NCI-H446 treated with DMSO at 0.1 percent for 48 hours (cell line): Measurements from ENCODE around the gene DEPDC1.
"Not testable (repeated sequence)": the region's sequence is repeated elsewhere in the genome, so short reads cannot be mapped to it uniquely, and the experiment has no call there.

Experiments
- DNase-seq: peaks from one replicate; lab custom pipeline; 2025; lab: John Stamatoyannopoulos, UW

DEPDC1 gene

DNA sequence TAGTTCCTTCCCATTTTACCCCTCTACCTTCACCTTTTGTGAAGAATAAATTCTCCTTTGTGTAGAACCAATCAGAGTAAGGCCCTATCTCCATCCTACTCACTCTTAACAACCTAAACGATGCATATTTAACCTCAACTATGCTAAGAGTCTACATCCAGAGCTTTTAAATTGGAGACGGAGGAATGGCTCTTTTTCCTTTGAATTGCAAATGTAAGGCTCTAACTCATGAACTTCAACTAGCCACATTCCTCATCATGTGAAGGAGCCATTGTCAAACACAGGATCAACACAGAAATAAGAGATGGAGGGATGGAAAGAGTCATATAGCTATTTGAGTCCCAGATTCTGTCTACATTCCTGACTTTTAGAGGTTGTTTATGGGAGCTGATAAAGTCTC, 18.2 kb downstream of the DEPDC1 start:
- no peak for DNase-seq

DNA sequence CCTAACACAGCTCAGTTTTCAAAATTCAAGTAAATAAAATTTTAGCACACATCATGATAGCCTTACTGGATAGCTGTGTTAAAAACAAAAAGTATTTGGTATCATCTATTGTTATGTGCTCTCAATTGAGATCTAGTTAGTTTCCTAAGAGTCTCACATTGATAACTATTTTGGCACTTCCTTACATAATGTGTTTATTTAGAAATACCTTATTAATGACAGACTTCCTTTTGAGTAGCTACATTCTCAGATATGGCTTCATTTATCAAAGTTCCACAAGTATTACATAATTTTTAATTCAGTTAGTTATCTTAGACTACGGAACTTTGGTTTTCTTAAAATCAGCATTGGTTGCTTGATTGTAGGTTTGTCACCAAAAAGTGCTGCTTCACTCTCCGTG, 20.3 kb downstream of the DEPDC1 start:
- DNase-seq = not testable (repeated sequence)

GRCh38 chr1:68473060-68473459, 23.8 kb downstream of the DEPDC1 start:
- no peak for DNase-seq

- DNase-seq = peak; percentile 48
Measured at GRCh38 chr1:68470388-68470970, 26.4 kb downstream of the DEPDC1 start.

DNA sequence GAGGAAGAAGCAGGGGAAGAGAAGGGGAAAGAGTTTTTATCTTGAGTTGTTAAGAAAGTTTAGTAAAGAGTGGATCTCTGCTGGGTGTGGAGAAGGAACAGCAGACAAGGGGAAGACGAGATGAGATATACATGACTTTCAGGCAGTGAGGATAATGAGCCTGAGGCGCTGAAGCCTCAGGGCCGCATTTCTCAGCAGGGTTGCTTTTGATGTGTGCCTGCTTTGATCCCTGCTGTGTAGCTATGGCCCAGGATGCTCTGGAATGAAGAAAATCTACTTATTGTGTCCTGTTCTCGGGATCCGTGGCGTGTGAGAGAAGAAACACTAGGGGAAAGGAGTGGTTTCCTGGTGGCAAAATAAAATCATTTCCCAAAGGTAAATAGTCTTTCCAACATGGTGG, 32.0 kb downstream of the DEPDC1 start:
- DNase-seq = no peak

DNA sequence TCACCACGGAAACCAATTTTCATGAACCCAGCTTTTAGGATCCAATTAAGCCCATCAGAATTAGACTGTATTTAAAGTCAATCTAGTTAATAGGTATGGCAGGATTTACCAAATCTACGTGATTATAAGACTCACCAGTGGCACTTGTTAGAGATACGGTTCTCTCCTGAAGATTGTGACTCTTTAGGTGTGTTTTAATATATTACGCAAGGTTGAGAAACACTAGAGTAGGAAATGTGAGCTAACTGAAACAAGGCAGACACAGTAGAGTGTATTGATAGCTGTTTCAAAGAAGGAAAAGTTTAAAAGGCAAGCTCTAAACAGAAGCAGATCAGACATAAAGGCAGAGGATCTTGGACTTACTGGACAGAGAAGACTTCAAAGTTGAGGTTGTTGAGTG, 35.9 kb downstream of the DEPDC1 start:
- no peak for DNase-seq

DNA sequence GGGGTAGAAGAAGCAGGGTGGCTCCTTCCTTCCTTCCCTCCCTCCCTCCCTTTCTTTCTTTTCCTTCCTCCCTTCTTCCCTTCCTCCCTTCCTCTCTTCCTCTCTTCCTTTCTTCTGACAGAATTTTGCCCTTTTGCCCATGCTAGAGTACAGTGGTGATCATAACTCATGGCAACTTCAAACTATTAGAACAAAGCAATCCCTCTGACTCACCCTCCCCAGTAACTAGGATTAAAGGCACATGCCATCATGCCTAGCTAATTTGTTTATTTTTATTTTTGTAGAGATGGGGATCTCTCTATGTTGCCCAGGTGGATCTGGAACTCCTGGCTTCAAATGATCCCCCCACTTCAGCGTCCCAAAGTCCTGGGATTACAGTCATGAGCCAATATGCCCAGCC, 37.1 kb downstream of the DEPDC1 start:
- DNase-seq = no peak

DNA sequence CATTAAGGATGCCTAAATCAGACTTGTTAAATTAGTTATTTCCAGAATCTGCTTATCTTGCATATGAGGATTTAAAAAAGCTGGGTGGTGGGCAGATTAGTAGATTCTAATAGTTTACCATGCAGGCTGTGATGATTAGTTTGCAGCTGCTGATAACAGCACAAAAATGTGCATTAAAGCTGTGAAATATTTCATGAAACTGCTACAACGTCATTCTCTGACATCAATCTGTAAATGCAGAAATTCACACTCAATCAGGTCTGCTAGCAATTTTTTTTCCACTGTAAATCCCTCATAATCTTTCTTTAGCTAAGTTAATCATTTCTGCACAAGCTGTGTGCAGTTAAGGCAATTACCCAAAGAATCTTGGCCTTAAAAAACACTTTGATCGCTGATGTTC, 37.8 kb downstream of the DEPDC1 start:
- no peak for DNase-seq

DNA sequence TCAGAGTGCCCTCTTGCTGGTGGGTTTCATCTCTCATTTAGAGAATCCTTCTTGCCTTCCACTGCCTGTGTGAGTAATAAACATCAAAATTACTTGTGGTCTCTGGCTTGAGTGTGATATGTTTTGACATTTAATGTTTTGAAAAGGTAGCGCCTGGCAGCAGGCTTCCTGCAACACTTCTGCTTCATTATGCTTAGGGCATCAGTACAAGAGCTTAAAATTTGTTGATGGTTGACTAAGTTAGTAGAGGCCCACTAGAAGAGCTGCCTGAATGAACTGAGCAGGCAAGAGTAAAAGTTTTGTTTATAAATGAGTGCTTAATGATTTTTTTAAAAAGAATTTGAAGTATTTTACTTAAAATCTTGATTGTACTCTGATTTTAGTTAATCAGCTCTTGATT, 40.7 kb downstream of the DEPDC1 start:
- DNase-seq = no peak

DNA sequence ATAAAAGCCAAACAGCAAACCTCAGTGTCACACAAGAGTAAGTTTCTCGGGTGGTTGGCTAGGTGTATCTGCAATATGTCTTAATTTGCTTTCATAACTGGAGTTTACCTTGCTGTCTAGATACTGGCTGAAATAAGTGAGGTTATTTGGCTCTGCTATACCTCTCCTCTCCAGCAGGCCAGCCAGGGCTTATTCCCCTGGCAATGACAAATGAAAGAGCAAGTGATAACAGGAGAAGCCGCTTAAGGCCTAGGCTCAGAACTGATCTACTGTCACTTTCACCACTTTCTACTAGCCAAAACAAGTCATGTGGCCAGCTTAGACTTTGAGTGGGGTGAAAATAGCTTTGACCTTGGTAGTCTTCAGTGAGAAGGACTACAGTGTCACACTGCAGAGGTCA, 42.3 kb downstream of the DEPDC1 start:
- no peak for DNase-seq

DNA sequence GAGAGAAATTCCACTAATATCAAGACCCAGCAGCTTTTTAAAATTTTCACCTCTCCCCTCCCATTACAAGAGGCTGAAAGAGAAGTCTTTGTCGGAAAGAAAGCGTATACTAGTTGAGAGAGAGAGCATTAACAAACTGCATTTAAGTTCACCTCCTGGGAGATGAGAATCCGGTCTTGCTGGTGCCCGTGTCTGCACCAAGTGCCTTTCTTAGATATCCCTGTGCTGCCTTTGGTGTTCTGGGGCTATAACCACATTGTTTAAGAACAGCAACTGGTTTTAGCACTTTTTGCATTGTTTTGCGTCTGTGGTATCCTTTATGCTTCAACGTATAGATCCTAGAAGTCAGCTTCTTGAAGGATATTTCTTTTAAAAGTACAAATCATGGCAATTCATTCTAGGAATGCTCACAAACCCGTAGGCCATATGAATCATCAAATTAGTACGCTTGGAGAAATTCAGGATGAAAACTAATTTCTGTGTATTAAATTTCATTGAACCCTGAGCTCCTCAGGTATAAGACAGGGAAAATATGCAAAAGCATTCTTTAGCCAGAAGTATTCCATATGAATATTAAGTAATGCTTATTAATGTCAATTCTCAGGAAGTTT, 43.7 kb downstream of the DEPDC1 start:
- DNase-seq = no peak

DNA sequence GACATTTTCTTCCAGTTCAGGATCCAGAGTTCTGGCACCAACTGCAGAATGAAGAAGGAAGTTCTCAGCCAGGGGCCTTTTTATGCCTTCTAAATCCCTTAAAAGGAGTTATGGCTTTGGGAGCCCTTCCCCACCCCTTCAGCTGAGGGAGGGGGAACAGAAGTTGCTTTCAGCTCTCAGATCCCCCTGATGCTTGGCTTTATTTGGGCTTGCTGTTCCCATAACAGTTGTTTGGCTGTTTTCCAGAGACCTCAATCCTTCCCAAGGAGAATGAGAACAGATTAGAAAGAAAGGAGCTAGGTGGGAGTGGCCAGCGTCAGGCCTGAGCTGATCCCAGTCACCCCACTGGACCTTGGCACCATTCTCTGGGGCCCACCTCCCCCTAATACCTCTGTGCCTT, 47.0 kb downstream of the DEPDC1 start, which contains the start of gene RPE65:
RPE65 (minus strand) TSS at position 54 of the 400 bp plus-strand sequence; CDS start at position 5, 49 bp downstream.
- peak; percentile 24 for DNase-seq

DNA sequence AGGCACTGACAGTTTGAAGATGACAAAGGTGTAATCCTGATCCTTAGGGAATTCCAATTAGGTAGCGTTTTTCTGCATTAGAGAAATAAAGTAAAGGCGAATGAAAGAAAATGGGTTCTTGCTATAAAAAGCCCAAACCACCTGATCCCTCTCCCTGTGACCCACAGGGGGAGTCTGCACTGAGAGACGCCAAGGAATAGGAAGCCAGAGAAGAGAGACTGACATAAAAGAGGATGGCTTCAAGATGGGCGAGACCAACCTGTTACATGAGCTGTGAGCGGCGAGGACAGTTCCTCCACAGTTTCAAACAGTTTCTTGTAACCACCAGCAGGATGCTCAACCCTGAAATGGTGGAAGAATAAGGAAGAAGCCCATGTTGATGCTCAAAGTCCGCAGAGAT, 48.5 kb downstream of the DEPDC1 start:
- no peak for DNase-seq

GRCh38 chr1:68445709-68446108, 51.2 kb downstream of the DEPDC1 start:
- no peak for DNase-seq

DNA sequence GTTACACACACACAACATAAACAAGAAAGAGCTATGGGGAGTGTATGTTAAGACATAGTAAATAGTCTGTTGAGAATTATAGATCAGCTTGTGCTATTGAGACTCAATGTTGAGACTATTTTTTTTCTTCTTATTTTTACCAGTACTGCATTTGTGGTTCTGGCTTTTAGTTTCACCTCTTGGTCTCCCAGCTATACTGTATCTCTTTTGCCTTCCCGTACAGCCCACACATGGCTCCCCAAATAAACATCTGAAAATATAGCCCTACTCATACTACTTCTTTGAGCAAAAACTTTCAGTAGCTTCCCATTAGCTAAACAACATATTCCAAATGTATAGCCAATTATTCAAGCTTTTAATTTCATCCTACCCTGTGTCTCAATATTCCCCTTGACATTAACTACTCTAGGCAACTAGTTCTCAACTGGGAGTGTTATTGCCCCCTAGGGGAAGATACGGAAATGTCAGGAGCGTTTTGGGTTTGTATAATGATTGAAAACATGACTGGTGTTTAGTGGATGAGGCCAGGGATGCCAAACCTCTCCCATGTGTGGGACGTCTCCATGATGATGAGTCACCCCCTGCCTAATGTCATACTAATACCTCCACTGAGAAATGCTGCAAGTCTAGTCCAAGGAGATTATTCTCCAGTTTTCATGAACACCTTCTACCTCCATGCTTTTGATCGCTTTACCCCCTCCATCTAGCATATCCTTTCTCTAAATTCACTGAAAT, 53.9 kb downstream of the DEPDC1 start:
- peak; percentile 35 for DNase-seq

- no peak for DNase-seq
Measured at GRCh38 chr1:68442006-68442405, 54.9 kb downstream of the DEPDC1 start.

GRCh38 chr1:68438310-68438709, 58.6 kb downstream of the DEPDC1 start:
- no peak for DNase-seq

GRCh38 chr1:68433395-68433794, 63.5 kb downstream of the DEPDC1 start:
- DNase-seq = no peak

- no peak for DNase-seq
Measured at GRCh38 chr1:68431076-68431475, 65.8 kb downstream of the DEPDC1 start.

- no peak for DNase-seq
Measured at GRCh38 chr1:68429233-68429808, 67.6 kb downstream of the DEPDC1 start.

- no peak for DNase-seq
Measured at GRCh38 chr1:68426594-68426993, 70.3 kb downstream of the DEPDC1 start.
